H7 (cell line): ENCODE results near the gene VIPR1. TPM values are rescaled to one million over a fixed set of nuclear protein-coding genes. Genes with fewer than 3 reads are reported as not detected.
A peak's percentile ranks its signal among the peaks of the same experiment; 100 is the strongest.

Experiments used
- DNase-seq: peaks from one replicate; pipeline ENCODE4 v3.0.0; 2012
- H3K27me3 ChIP-seq: 2 replicates; pipeline ENCODE4 v1.6.0; 2011; ENCODE audit warnings: mild to moderate bottlenecking, low read length; ENCODE audit not compliant: control insufficient read depth, insufficient read depth
- H3K36me3 ChIP-seq: replicated peaks from 2 replicates; pipeline ENCODE4 v1.5.1; 2011; ENCODE audit warnings: low read length; ENCODE audit not compliant: control insufficient read depth, insufficient read depth
- H3K4me3 ChIP-seq: 2 replicates; pipeline ENCODE4 v1.5.1; 2011; ENCODE audit warnings: low read depth, mild to moderate bottlenecking, control low read depth, low read length, moderate library complexity; ENCODE audit not compliant: insufficient read depth
- total RNA-seq: library from RNA; depleted of rRNA; stranded (reverse); fragments of >200 nt; shearing (Covaris generic); gene quantifications from 2 replicates; pipeline ENCODE4 v1.2.3, GENCODE V29; 2014; rRNA removed

The VIPR1 gene
- total RNA-seq, 1 experiment from 2014 or later: 2.2 TPM

DNA sequence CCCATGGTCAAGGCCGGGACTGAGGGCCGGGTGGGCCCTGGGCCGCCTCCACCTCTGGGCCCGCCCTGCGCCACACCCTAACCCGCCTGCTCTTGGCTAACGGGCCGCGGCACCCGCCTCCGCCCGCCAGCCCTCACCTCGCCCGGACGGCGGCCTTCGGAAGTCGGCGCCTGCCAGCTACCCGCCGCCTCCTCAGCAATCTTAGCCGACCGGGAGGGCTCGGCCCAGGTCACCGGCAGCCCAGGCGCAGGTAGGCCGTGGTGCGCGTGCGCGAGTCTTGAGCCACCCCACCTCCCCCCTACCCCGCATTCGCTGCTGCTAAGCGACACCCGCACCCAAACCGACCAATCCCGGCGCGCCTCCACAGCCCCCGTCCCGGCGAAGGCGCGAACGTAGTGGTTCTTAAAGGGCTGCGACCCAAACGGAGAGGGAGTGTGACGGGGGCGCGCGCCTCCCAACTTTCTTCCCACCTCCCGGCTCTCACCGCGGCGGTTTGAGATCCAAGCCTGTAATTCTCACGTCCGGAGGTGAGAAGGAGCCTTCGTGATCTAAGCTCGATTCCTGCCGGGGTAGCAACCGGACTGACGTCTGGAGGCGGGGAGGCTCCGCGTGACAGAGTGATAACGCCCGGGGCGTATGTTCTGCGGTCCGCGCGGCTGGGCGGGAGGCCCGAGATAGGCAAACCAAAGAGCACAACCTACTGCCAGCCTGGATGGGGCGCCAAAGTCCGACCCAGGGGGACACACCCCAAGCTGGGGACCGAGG, 79.4 kb downstream of the VIPR1 start, which contains the start of gene SEC22C:
TSS of gene SEC22C (minus strand) at position 259 of the 765 bp plus-strand sequence. CDS start 12,921 bp downstream, outside the sequence.
- DNase-seq: peak; percentile 100

DNA sequence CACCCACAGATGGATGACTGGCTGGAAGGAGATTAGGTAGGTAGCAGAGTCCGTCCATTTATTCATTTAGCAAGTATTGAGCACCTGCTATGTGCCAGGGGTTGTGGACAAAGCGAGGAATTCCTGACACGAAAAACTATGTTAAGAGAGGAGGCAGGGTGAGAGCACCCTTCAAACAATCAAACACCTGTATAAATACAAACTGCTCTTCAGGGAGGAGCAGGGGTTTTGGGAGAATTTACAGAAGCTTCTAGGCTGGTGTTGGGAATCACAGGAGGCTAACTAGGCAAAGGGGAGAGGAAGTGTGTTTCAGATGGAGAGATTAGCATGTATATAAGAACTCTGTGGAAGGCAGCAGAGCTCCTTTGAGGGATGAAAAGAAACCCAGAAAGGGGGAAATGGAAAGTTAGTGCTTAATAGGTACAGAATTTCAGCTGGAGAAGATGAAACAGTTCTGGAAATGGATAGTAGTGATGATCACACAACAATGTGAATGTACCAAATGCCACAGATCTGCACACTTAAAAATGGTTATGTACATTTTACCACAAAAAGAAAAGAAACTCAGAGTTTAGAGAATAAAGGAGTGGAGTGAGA, 80.1 kb downstream of the VIPR1 start:
- Histone ChIP-seq H3K36me3 (no peaks in the 10 kb centered on the region), H3K27me3 (no peaks in the 10 kb centered on the region), H3K4me3 (peak overlapping the region; percentile 88)
- DNase-seq: peak; percentile 47

More for the DNA sequence above, 79.4 kb downstream of the VIPR1 start, which contains the start of gene SEC22C:
- Histone ChIP-seq H3K36me3 (no peaks in the 10 kb centered on the region), H3K4me3 (peak within 1 kb of the TSS; percentile 88), H3K27me3 (no peaks in the 10 kb centered on the region)

Other genes with a start within 250 kb of the VIPR1 start
- 0.14 TPM in 1 of 2 replicates, not detected in the other for gene CCK, start 236.5 kb upstream of the VIPR1 start, total RNA-seq
- not detected in 2 replicates for gene LYZL4, start 92.0 kb upstream of the VIPR1 start, total RNA-seq
- gene SEC22C, start 79.3 kb downstream of the VIPR1 start, total RNA-seq: 53.0 and 57.3 TPM in 2 replicates
- 56.9 and 58.9 TPM in 2 replicates for gene SS18L2, start 88.2 kb downstream of the VIPR1 start, total RNA-seq
- gene NKTR, start 98.0 kb downstream of the VIPR1 start, total RNA-seq: 21.3 and 44.8 TPM in 2 replicates
- gene ZBTB47, start 151.1 kb downstream of the VIPR1 start, total RNA-seq: 5.1 and 8.0 TPM in 2 replicates
- gene KLHL40, start 182.9 kb downstream of the VIPR1 start, total RNA-seq: not detected in 2 replicates
- gene HHATL, start 200.2 kb downstream of the VIPR1 start, total RNA-seq: not detected in 2 replicates